Left lung (tissue), 10 donors: ENCODE measurements around the gene COL5A1. TPM values are rescaled to one million over a fixed set of nuclear protein-coding genes. Genes with fewer than 3 reads are reported as not detected.

Experiments used
- ATAC-seq: fragments of 200-7000 bp; cut with Tn5 transposase; one replicate; pipeline ENCODE4 v1.9.1; 2020; ENCODE audit warnings: moderate library complexity
- DNase-seq, 4 donors: peaks; one replicate each; pipeline ENCODE4 v3.0.0-alpha.2; 2013 to 2020
- H3K27ac ChIP-seq, 2 donors: fragments of 200-600 bp; sonication (generic) in 1 of 2; one replicate each; pipeline versions ENCODE4 v1.5.0 to v1.8.0; 2020 to 2021
- H3K27me3 ChIP-seq, 2 donors: fragments of 200-600 bp; sonication (generic) in 1 of 2; one replicate each; pipeline versions ENCODE4 v1.5.0 to v1.8.0; 2020 to 2021
- H3K36me3 ChIP-seq, 2 donors: fragments of 200-600 bp; sonication (generic) in 1 of 2; one replicate each; pipeline versions ENCODE4 v1.5.0 to v1.8.0; 2020 to 2021
- H3K4me1 ChIP-seq, 2 donors: fragments of 200-600 bp; one replicate each; pipeline ENCODE4 v1.8.0; 2021
- H3K4me3 ChIP-seq, 2 donors: fragments of 200-600 bp; sonication (generic) in 1 of 2; one replicate each; pipeline versions ENCODE4 v1.5.0 to v1.8.0; 2020 to 2021; ENCODE audit warnings: mild to moderate bottlenecking in 1 of 2
- H3K9me3 ChIP-seq, 2 donors: fragments of 200-600 bp; sonication (generic) in 1 of 2; one replicate each; pipeline versions ENCODE4 v1.5.0 to v1.8.0; 2020 to 2021
- intact Hi-C, 2 donors: fragments of 100-400 bp; cut with DNase I; formaldehyde crosslinking; loops; one replicate each; pipeline versions ENCODE4 v1.11.2 to v1.14.2; 2022
- polyA plus RNA-seq, 6 donors: library from polyadenylated mRNA; unstranded; fragments of 120-200 nt; gene quantifications; one replicate each; pipeline ENCODE4 v1.2.1, GENCODE V29; 2013; ENCODE audit not compliant: insufficient read length in 6 of 6
- total RNA-seq, 2 donors: library from RNA; stranded (reverse); fragmentation: NEBNext Ultra II Directional; extraction: Animal tissue kit (Norgen Biotek cat#: 25700); gene quantifications; one replicate each; pipeline ENCODE4 v1.2.1, GENCODE V29; 2021
- TF ChIP-seq, protein P1 (sequence below), 2 donors: fragments of 200-600 bp; sonication (generic) in 1 of 2; IDR thresholded peaks; one replicate each; pipeline versions ENCODE4 v1.5.0 to v1.8.0; 2021; ENCODE audit warnings: antibody characterized with exemption in 2 of 2
- donor health status: DM: no; HTN: yes; CAD: no.
- donor health status: DM: no; HTN: no; CAD: no.

Gene COL5A1
- total and polyA plus RNA-seq, 8 donors = 168 to 357 (median 213) TPM

DNA sequence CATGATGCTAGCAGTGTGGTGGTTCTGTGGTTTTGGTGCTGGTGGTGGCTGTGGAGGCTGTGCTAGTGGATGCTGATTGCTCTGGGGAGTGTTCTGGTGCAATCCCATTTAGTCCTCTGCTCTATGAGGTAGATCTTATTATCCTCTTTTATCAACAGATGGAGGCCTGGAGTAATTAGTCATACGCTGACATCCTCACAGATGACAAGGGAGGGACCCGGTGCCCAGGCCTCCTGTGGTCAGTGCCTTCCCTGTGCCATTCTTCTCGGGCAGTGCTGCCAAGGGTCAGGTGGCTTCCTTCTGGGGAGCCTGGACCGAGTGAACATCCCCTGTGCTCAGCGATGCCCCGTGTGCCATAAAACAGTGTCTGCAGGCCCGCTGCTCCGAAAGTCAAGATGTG lies 74.5 kb downstream of the COL5A1 start:
- no peaks in the 10 kb centered on the region for H3K36me3 ChIP-seq
- intact Hi-C loops = no loop called here
- no peak overlapping the region for H3K27ac ChIP-seq
- no peaks in the 10 kb centered on the region for H3K27me3 ChIP-seq
- TF ChIP-seq, protein P1, sequence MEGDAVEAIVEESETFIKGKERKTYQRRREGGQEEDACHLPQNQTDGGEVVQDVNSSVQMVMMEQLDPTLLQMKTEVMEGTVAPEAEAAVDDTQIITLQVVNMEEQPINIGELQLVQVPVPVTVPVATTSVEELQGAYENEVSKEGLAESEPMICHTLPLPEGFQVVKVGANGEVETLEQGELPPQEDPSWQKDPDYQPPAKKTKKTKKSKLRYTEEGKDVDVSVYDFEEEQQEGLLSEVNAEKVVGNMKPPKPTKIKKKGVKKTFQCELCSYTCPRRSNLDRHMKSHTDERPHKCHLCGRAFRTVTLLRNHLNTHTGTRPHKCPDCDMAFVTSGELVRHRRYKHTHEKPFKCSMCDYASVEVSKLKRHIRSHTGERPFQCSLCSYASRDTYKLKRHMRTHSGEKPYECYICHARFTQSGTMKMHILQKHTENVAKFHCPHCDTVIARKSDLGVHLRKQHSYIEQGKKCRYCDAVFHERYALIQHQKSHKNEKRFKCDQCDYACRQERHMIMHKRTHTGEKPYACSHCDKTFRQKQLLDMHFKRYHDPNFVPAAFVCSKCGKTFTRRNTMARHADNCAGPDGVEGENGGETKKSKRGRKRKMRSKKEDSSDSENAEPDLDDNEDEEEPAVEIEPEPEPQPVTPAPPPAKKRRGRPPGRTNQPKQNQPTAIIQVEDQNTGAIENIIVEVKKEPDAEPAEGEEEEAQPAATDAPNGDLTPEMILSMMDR (IDR thresholded peaks at IDR 0.05) = no peak
- H3K4me1 ChIP-seq = no peaks in the 10 kb centered on the region
- DNase-seq = no peak
- no peaks in the 10 kb centered on the region for H3K9me3 ChIP-seq
- no peak for ATAC-seq
- H3K4me3 ChIP-seq = no peak overlapping the region

DNA sequence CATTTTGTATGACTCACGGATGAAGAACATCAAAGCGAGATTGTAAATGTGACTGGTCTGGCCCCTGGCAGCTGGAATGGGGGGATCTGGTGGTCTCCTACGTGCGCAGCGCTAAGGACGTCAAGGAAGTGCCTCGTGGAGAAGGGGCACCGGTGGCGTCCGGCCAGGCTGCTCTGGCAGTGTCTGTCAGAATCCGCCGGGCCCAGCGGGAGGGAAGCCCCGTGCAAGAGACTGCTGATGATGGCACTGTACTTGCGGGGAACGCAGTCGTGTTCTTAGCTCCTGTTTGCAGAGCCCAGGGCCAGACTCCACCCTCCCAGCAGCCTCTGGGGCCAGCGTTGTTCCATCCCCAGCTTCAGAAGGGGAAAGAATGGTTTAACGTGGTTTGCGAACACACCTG lies 75.5 kb downstream of the COL5A1 start:
- no peak for ATAC-seq
- TF ChIP-seq, protein P1 (IDR thresholded peaks at IDR 0.05) = no peak
- no peaks in the 10 kb centered on the region for H3K36me3 ChIP-seq
- intact Hi-C loops = no loop called here
- no peak overlapping the region for H3K27ac ChIP-seq
- peaks cover 0 to 8% of the 10 kb centered on the region in 2 donors for H3K27me3 ChIP-seq
- H3K9me3 ChIP-seq = no peaks in the 10 kb centered on the region
- H3K4me1 ChIP-seq = no peaks in the 10 kb centered on the region
- no peak overlapping the region for H3K4me3 ChIP-seq
- DNase-seq = no peak

DNA sequence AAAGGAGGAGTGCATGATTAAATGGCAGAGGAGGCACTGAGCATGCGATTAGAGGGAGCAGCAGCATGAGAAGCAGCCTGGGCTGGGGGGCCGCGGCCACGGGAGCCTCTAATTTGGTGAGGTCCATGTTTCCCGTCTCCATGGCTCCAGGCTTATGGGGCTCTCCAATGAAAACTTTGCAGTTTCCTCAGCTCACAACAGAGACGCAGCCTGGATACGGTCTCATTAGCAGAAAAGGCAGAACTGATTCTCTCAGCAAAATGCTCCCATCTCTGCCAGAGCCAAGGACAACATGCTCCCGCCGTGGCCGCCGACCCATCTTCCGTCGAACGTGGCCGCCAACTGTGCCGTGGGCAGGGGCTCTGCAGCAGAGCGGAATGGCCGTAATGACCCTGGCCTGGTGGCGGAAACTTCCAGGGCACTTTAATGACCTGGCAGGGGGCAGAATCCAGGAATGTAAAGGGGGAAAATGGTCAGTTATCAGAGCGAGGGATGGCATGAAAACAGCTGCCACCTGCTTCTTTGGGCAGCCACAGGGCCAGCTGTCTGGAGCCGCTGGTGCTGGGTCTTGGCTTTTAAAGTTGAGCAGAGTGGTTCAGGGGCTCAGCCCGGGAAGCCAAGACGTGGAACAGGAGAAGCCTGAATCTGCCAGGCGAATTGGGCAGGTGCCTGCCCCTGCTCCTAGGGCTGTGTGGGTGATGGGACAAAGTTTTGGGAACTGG lies 76.5 kb downstream of the COL5A1 start:
- TF ChIP-seq, protein P1 (IDR thresholded peaks at IDR 0.05) = no peak
- no peaks in the 10 kb centered on the region for H3K4me1 ChIP-seq
- H3K27ac ChIP-seq = no peak overlapping the region
- no peak for ATAC-seq
- no peak overlapping the region for H3K4me3 ChIP-seq
- H3K9me3 ChIP-seq = no peaks in the 10 kb centered on the region
- H3K36me3 ChIP-seq = no peaks in the 10 kb centered on the region
- intact Hi-C loops = no loop called here
- peaks cover 0 to 19% of the 10 kb centered on the region in 2 donors for H3K27me3 ChIP-seq
- no peak for DNase-seq

DNA sequence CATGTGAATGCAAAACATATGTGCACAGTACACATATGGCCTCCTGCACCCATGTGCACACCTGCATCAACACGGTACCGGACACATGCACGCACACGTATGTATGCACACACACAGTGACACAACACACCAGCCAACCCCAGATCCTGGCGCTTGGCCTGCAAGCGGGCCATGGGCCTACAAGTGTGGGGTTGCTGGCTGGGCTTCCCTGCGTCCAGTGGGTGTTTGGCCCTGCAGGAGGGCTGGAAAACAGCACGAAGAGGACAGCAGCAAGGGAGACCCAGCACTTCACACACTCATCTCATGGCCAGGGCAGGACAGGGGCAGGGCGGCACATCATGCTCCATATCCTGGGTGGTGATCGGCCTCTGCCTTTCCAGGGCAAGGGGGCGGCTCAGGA lies 77.7 kb downstream of the COL5A1 start:
- H3K4me1 ChIP-seq = no peaks in the 10 kb centered on the region
- no peak for ATAC-seq

DNA sequence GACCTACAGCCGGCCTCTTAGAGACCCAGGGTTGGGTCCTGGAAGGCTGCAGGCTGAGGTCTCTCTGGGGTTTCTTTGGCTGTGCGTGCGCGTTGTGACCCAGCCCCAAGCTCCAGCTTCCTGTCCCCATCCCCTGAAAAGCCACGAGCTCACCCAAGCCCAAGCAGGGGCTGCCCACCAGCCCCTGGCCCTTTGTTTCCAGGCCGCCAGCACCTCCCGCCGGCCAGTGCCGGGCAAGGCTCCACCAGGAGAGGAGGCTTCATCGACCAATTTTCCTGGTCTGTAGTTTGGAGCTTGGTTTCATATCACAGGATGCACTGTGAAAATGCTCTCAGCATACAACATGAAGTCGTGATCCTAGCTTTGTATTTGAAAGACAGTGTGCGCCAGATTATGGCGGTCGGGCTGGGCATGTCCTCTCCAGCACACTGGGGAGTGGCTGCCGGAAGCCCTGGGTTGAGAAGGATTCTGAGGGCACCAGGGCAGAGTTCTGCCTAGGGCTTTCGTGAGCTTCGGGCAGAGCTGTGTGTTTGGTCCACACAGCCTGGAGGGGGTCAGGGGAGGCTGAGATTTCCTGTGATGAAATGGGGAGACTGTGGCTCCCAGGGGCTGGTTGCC lies 78.6 kb downstream of the COL5A1 start:
- Histone ChIP-seq H3K4me3 (no peak overlapping the region), H3K9me3 (no peaks in the 10 kb centered on the region), H3K36me3 (no peaks in the 10 kb centered on the region), H3K27ac (no peak overlapping the region), H3K27me3 (peaks cover 0 to 29% of the 10 kb centered on the region in 2 donors), H3K4me1 (no peaks in the 10 kb centered on the region)
- TF ChIP-seq, protein P1 (IDR thresholded peaks at IDR 0.05) = no peak
- DNase-seq = no peak
- intact Hi-C loops = no loop called here
- ATAC-seq = no peak

More for the DNA sequence above, 77.7 kb downstream of the COL5A1 start:
- no peak overlapping the region for H3K4me3 ChIP-seq
- no peak overlapping the region for H3K27ac ChIP-seq
- TF ChIP-seq, protein P1 (IDR thresholded peaks at IDR 0.05) = no peak
- intact Hi-C loops = no loop called here
- peaks cover 0 to 29% of the 10 kb centered on the region in 2 donors for H3K27me3 ChIP-seq
- no peaks in the 10 kb centered on the region for H3K9me3 ChIP-seq
- DNase-seq = no peak
- H3K36me3 ChIP-seq = no peaks in the 10 kb centered on the region
